ENCODE measurements around the gene LRRC19. TPM values are rescaled to one million over a fixed set of nuclear protein-coding genes. Genes with fewer than 3 reads are reported as not detected.

The LRRC19 gene
- total RNA-seq, 1 experiment from 2014 or later, result not detected

- no peak for TF ChIP-seq MAX (IDR thresholded peaks at IDR 0.05)
- TF ChIP-seq REST (IDR thresholded peaks at IDR 0.05; ENCODE audit: low read depth), result no peak
- no peak for TF ChIP-seq CBX3 (IDR thresholded peaks at IDR 0.05; ENCODE audit: low read depth)
Measured at GRCh38 chr9:27029186-27029585, 23.7 kb upstream of the LRRC19 start (continued).

- H3K9ac ChIP-seq (ENCODE audit: low read length), result no peak overlapping the region
- no peaks in the 10 kb centered on the region for H3K4me1 ChIP-seq (ENCODE audit: control insufficient read depth in 1 of 2, insufficient read depth in 2 of 2, low read length in 2 of 2)
- ATAC-seq (no peak), DNase-seq (ENCODE audit: low read depth, low spot score) (no peak)
- RAD21 ChIA-PET (ENCODE audit: low non-redundant PET in 1 of 2, low total read pairs in 2 of 2, uncharacterized antibody in 2 of 2, unreplicated experiment in 2 of 2), result no interaction called here
- POLR2A ChIA-PET, result no interaction called here
- CTCF ChIA-PET, result no interaction called here
- H4K20me1 ChIP-seq (ENCODE audit: insufficient read depth), result no peaks in the 10 kb centered on the region
- H3K9me2 ChIP-seq (ENCODE audit: insufficient read depth), result no peaks in the 10 kb centered on the region
- H3K4me3 ChIP-seq (replicated peaks in 1 of 2; ENCODE audit: low read depth in 1 of 2, low read length in 2 of 2), result no peak overlapping the region
- no peaks in the 10 kb centered on the region for H3K9me3 ChIP-seq (ENCODE audit: control insufficient read depth in 1 of 2, insufficient read depth in 1 of 2, low read depth in 1 of 2, low read length in 2 of 2)
- H3K27ac ChIP-seq (ENCODE audit: low read depth, low read length), result no peak overlapping the region
- BruUV-seq (replicated peaks), result no TSS peak
- no peaks in the 10 kb centered on the region for H3K79me2 ChIP-seq (ENCODE audit: insufficient read depth, low read length)
- H2AFZ ChIP-seq (ENCODE audit: low read depth, low read length, poor library complexity, severe bottlenecking), result no peak overlapping the region
- 0 out of 4 replicates have a peak, but pooled peaks cover 0 to 5% of the 10 kb centered on the region in 2 experiments for H3K36me3 ChIP-seq (ENCODE audit: control insufficient read depth in 1 of 2, insufficient read depth in 2 of 2, low read length in 2 of 2)
- H3K27me3 ChIP-seq (ENCODE audit: insufficient read depth, low read length), result no peaks in the 10 kb centered on the region
- H3K4me2 ChIP-seq (ENCODE audit: low read length), result no peak overlapping the region
- intact Hi-C loops (cut with micrococcal nuclease), result no loop called here
- TF ChIP-seq TCF7L2 (IDR thresholded peaks at IDR 0.05; ENCODE audit: borderline replicate concordance, extremely low read depth, insufficient read depth, insufficient read length), result no peak
- no peak for TF ChIP-seq EZH2phosphoT487 (IDR thresholded peaks at IDR 0.05; ENCODE audit: borderline replicate concordance)
- TF ChIP-seq POLR2A (IDR thresholded peaks at IDR 0.05; ENCODE audit: borderline replicate concordance, extremely low read depth, insufficient read depth, insufficient read length), result no peak
- TF ChIP-seq SP1 (IDR thresholded peaks at IDR 0.05; ENCODE audit: low read depth), result no peak
- TF ChIP-seq CEBPB (IDR thresholded peaks at IDR 0.05; ENCODE audit: low read depth), result no peak
- no peak for TF ChIP-seq CTCF (IDR thresholded peaks at IDR 0.05 in 2 of 3, conservative IDR thresholded peaks at IDR 0.05 in 1 of 3; ENCODE audit: borderline replicate concordance in 1 of 3, insufficient read depth in 1 of 3, low read depth in 2 of 3, low read length in 2 of 3)
- TF ChIP-seq SIN3A (IDR thresholded peaks at IDR 0.05; ENCODE audit: low read depth), result no peak
- no peak for TF ChIP-seq REST (IDR thresholded peaks at IDR 0.05; ENCODE audit: low read depth)
- TF ChIP-seq CBX3 (IDR thresholded peaks at IDR 0.05; ENCODE audit: low read depth), result no peak
- TF ChIP-seq ZFX (IDR thresholded peaks at IDR 0.05), result no peak
- no peak for TF ChIP-seq JUND (IDR thresholded peaks at IDR 0.05)
- TF ChIP-seq SRF (IDR thresholded peaks at IDR 0.05; ENCODE audit: low read depth), result no peak
- TF ChIP-seq RAD21 (IDR thresholded peaks at IDR 0.05; ENCODE audit: low read depth), result no peak
- TF ChIP-seq FOSL1 (IDR thresholded peaks at IDR 0.05; ENCODE audit: low read depth), result no peak
- TF ChIP-seq YY1 (IDR thresholded peaks at IDR 0.05; ENCODE audit: extremely low read depth, insufficient replicate concordance, low read depth, low read length), result no peak
- TF ChIP-seq EGR1 (IDR thresholded peaks at IDR 0.05; ENCODE audit: low read depth), result no peak
- no peak for TF ChIP-seq ATF3 (IDR thresholded peaks at IDR 0.05)
Measured at GRCh38 chr9:27022920-27023319, 17.4 kb upstream of the LRRC19 start.

All from HCT116 (cell line).